Measurements from ENCODE around the gene TNFAIP6.
"Not testable (repeated sequence)": the region's sequence is repeated elsewhere in the genome, so short reads cannot be mapped to it uniquely, and the experiment has no call there.

The TNFAIP6 gene

GRCh38 chr2:151336863-151337371 is 20.5 kb upstream of the TNFAIP6 start:
- POLR2A ChIA-PET, result no interaction called here
- H3K4me1 ChIP-seq (ENCODE audit: control insufficient read depth, insufficient read depth, low read length), result no peaks in the 10 kb centered on the region
- H3K9me3 ChIP-seq (ENCODE audit: control insufficient read depth, insufficient read depth, low read depth, low read length), result no peaks in the 10 kb centered on the region
- no peaks in the 10 kb centered on the region for H3K36me3 ChIP-seq (ENCODE audit: control insufficient read depth in 2 of 2, insufficient read depth in 1 of 2, low read length in 2 of 2)
- CTCF ChIA-PET, result no interaction called here
- H3K4me3 ChIP-seq (ENCODE audit: low read depth, low read length), result no peak overlapping the region
- no peak for TF ChIP-seq ZNF112 (tag by site-specific recombination; IDR thresholded peaks at IDR 0.05)
- no peak for TF ChIP-seq ZNF223 (tag by site-specific recombination; IDR thresholded peaks at IDR 0.05)
- no peak for TF ChIP-seq ZNF48 (tag by site-specific recombination; IDR thresholded peaks at IDR 0.05)
- TF ChIP-seq REPIN1 (tag by site-specific recombination; IDR thresholded peaks at IDR 0.05; ENCODE audit: low read depth), result no peak
- no peak for TF ChIP-seq BCL11A (tag by site-specific recombination; IDR thresholded peaks at IDR 0.05; ENCODE audit: low read depth)
- no peak for TF ChIP-seq ZNF155 (tag by site-specific recombination; IDR thresholded peaks at IDR 0.05)
- TF ChIP-seq ZBTB49 (tag by site-specific recombination; IDR thresholded peaks at IDR 0.05; ENCODE audit: low read depth), result no peak
- TF ChIP-seq ZNF514 (tag by site-specific recombination; IDR thresholded peaks at IDR 0.05), result no peak
- no peak for TF ChIP-seq ZNF248 (tag by site-specific recombination; IDR thresholded peaks at IDR 0.05)
- no peak for TF ChIP-seq ZNF24 (tag by site-specific recombination; IDR thresholded peaks at IDR 0.05)
- TF ChIP-seq ZNF544 (tag by site-specific recombination; IDR thresholded peaks at IDR 0.05), result no peak
- TF ChIP-seq YY1 (tag by site-specific recombination; IDR thresholded peaks at IDR 0.05), result no peak
- no peak overlapping the region for H3K27ac ChIP-seq (ENCODE audit: extremely low read depth, low read depth, low read length)

- H3K4me3 ChIP-seq (ENCODE audit: low read depth, low read length), result no peak overlapping the region
- no peak overlapping the region for H3K27ac ChIP-seq (ENCODE audit: extremely low read depth, low read depth, low read length)
- no peaks in the 10 kb centered on the region for H3K4me1 ChIP-seq (ENCODE audit: control insufficient read depth, insufficient read depth, low read length)
- TF ChIP-seq FEZF1 (tag by site-specific recombination; IDR thresholded peaks at IDR 0.05), result no peak
- no peak for TF ChIP-seq ZNF658 (tag by site-specific recombination; IDR thresholded peaks at IDR 0.05)
- H3K36me3 ChIP-seq (ENCODE audit: control insufficient read depth in 2 of 2, insufficient read depth in 1 of 2, low read length in 2 of 2), result no peaks in the 10 kb centered on the region
- ChIA-PET POLR2A (interaction anchor here (0.7 kb wide), 1 partner anchor 15 kb away, joined by 3 read pairs; no protein-coding TSS in a partner anchor), CTCF (no interaction called here)
- H3K9me3 ChIP-seq (ENCODE audit: control insufficient read depth, insufficient read depth, low read depth, low read length), result no peaks in the 10 kb centered on the region
Measured at GRCh38 chr2:151337643-151338042, 19.7 kb upstream of the TNFAIP6 start.

DNA sequence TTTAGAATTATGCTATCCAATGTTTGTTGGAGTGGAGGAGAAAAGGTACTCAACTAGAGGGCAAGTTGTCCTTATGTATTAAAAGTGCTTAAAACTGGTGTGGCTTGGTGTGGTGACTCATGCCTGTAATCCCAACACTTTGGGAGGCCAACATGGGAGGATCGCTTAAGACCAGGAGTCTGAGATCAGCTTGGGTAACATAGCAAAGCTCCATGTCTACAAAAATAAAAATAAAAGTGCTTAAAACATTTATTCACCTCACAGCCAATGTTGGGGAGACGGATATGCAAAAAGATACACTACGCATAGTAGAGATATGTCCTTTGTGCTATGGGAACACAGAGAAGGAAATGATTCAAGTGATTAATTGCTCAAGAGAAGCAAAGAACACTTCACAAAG is 19.3 kb upstream of the TNFAIP6 start:
- H3K4me3 ChIP-seq (ENCODE audit: low read depth, low read length), result no peak overlapping the region
- no peak overlapping the region for H3K27ac ChIP-seq (ENCODE audit: extremely low read depth, low read depth, low read length)
- no peaks in the 10 kb centered on the region for H3K36me3 ChIP-seq (ENCODE audit: control insufficient read depth in 2 of 2, insufficient read depth in 1 of 2, low read length in 2 of 2)
- no peaks in the 10 kb centered on the region for H3K9me3 ChIP-seq (ENCODE audit: control insufficient read depth, insufficient read depth, low read depth, low read length)
- no peaks in the 10 kb centered on the region for H3K4me1 ChIP-seq (ENCODE audit: control insufficient read depth, insufficient read depth, low read length)
- TF ChIP-seq SETDB1 (IDR thresholded peaks at IDR 0.05; ENCODE audit: insufficient read length, low read length), result peak; percentile 25
- TF ChIP-seq PRDM1 (tag by site-specific recombination; IDR thresholded peaks at IDR 0.05), result no peak
- no peak for TF ChIP-seq ZNF560 (tag by site-specific recombination; IDR thresholded peaks at IDR 0.05; ENCODE audit: borderline replicate concordance)
- TF ChIP-seq ZNF175 (tag by site-specific recombination; IDR thresholded peaks at IDR 0.05), result no peak
- TF ChIP-seq ZNF112 (tag by site-specific recombination; IDR thresholded peaks at IDR 0.05), result no peak
- ChIA-PET POLR2A (interaction anchor here (0.7 kb wide), 1 partner anchor 15 kb away, joined by 3 read pairs; no protein-coding TSS in a partner anchor), CTCF (no interaction called here)

DNA sequence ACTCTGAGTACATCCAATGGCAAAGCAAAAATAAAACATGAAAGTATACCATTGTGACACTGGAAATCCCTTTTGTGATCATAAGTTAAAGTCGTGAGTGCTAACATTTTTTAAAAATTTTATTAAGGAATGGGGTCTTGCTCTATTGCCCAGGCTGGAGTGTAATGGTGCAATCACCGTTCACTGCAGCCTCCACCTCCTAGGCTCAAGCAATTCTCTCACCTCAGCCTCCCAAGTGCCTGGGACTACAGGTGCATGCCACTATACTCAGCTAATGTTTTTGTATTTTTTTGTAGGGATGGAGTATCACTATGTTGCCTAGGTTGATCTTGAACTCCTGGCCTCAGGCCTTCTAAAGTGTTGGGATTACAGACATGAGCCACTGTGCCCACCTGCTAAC is 14.3 kb upstream of the TNFAIP6 start:
- POLR2A ChIA-PET, result no interaction called here
- TF ChIP-seq, protein P1, sequence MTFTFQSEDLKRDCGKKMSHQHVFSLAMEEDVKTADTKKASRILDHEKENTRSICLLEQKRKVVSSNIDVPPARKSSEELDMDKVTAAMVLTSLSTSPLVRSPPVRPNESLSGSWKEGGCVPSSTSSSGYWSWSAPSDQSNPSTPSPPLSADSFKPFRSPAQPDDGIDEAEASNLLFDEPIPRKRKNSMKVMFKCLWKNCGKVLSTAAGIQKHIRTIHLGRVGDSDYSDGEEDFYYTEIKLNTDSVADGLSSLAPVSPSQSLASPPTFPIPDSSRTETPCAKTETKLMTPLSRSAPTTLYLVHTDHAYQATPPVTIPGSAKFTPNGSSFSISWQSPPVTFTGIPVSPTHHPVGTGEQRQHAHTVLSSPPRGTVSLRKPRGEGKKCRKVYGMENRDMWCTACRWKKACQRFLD (tag by site-specific recombination; IDR thresholded peaks at IDR 0.05), result no peak
- no peak for TF ChIP-seq BCL11B (tag by site-specific recombination; IDR thresholded peaks at IDR 0.05; ENCODE audit: low read depth)
- CTCF ChIA-PET, result no interaction called here
- Histone ChIP-seq H3K27ac (ENCODE audit: extremely low read depth, low read depth, low read length) (no peak overlapping the region), H3K36me3 (ENCODE audit: control insufficient read depth in 2 of 2, insufficient read depth in 1 of 2, low read length in 2 of 2) (no peaks in the 10 kb centered on the region), H3K4me3 (ENCODE audit: low read depth, low read length) (no peak overlapping the region), H3K4me1 (ENCODE audit: control insufficient read depth, insufficient read depth, low read length) (no peaks in the 10 kb centered on the region), H3K9me3 (ENCODE audit: control insufficient read depth, insufficient read depth, low read depth, low read length) (no peaks in the 10 kb centered on the region)

DNA sequence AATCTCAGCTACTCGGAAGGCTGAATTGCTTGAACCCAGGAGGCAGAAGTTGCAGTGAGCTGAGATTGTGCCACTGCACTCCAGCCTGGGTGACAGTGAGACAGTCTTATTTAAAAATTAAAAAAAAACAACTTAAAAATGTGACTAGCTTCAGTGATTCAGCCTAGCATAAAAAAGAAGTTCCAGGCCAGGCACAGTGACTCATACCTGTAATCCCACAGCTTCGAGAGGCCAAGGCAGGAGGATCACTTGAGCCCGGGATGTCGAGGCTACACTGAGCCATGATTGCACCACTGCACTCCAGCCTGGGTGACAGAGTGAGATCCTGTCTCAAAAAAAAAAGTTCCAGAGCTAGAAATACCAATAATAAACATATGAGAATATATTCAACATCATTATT is 13.2 kb upstream of the TNFAIP6 start:
- H3K4me3 ChIP-seq (ENCODE audit: low read depth, low read length); POLR2A ChIA-PET; H3K9me3 ChIP-seq (ENCODE audit: control insufficient read depth, insufficient read depth, low read depth, low read length); H3K27ac ChIP-seq (ENCODE audit: extremely low read depth, low read depth, low read length); H3K36me3 ChIP-seq (ENCODE audit: control insufficient read depth in 2 of 2, insufficient read depth in 1 of 2, low read length in 2 of 2); H3K4me1 ChIP-seq (ENCODE audit: control insufficient read depth, insufficient read depth, low read length): not testable (repeated sequence)
- CTCF ChIA-PET, result interaction anchor here (0.7 kb wide), 1 partner anchor 343 kb away, joined by 3 read pairs; no protein-coding TSS in a partner anchor
